C1 segment of cervical spinal cord (tissue), 14 donors: ENCODE measurements around the gene CORT.

ENCODE experiments used
- DNase-seq, 14 donors: peaks; one replicate each; lab custom pipeline; 2025; lab: John Stamatoyannopoulos, UW

CORT gene

GRCh38 chr1:10474613-10475507 is 25.0 kb downstream of the CORT start, which contains the start of gene PEX14:
Gene PEX14 (plus strand): TSS chr1:10474950. CDS start chr1:10474967, 17 bp downstream.
- DNase-seq: peak; percentile 15 to 84 (median 74)

- no peak for DNase-seq
These were observed 25.7 kb downstream of the CORT start for GRCh38 chr1:10475510-10475909.

- DNase-seq: no peak
These were observed 29.5 kb downstream of the CORT start for GRCh38 chr1:10479296-10479695.

- DNase-seq: no peak
These were observed 30.8 kb downstream of the CORT start for GRCh38 chr1:10480614-10481013.

GRCh38 chr1:10484521-10484920 is 34.7 kb downstream of the CORT start:
- no peak for DNase-seq

GRCh38 chr1:10489291-10490055 is 39.6 kb downstream of the CORT start:
- no peak for DNase-seq

- no peak for DNase-seq
These were observed 40.6 kb downstream of the CORT start for GRCh38 chr1:10490286-10490970.

GRCh38 chr1:10494418-10494753 is 44.6 kb downstream of the CORT start:
- DNase-seq: no peak

- peak in 12 of 14 donors; percentile 8 to 78 (median 56) for DNase-seq
These were observed 45.1 kb downstream of the CORT start for GRCh38 chr1:10494754-10495474.

GRCh38 chr1:10495475-10495817 is 45.6 kb downstream of the CORT start:
- DNase-seq: no peak

- DNase-seq: no peak
These were observed 46.1 kb downstream of the CORT start for GRCh38 chr1:10495952-10496351.

- no peak for DNase-seq
These were observed 47.3 kb downstream of the CORT start for GRCh38 chr1:10497109-10497508.

- DNase-seq: no peak
These were observed 48.4 kb downstream of the CORT start for GRCh38 chr1:10498231-10498630.
